A549 (cell line): Measurements from ENCODE around the gene MYADML2.

Source experiments
- POLR2A ChIP-seq: IDR thresholded peaks from 2 replicates; pipeline ENCODE4 v1.6.1; 2012; ENCODE audit warnings: mild to moderate bottlenecking, low read length
- TF ChIP-seq, protein P1 (sequence below): fragments of >200 bp; sonication (Bioruptor Twin); formaldehyde crosslinking; IDR thresholded peaks from 3 replicates; pipeline ENCODE4 v1.5.1; 2016
- TF ChIP-seq, protein P2 (sequence below): fragments of 200-600 bp; sonication (generic); IDR thresholded peaks from 2 replicates; pipeline ENCODE4 v1.6.1; 2016; ENCODE audit warnings: antibody characterized with exemption, mild to moderate bottlenecking, moderate library complexity

DNA sequence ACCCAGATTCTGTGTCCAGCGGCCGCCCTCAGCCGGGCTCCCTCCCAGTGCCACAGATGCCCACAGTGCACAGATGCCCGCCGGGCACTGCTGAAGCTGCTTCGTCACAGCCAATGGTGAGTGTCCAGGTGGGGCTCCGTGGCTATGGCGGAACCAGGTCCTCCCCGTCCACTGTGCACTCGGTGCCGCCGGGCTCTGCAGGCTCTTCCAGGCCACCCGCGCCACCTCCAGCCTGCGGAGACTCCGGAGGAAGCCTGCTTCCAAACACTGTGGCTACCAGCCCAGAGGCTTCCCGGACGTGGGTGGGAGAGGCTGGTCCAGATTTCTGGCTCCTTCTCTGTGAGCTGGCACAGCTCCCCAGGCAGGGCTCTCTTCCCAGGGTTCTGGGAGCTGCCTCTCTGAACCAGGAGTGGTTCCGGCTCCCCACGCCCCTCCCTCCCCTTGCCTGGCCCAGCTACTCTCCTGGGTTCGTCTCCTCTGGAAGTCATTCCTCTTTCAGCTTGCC, 7.1 kb downstream of the MYADML2 start:
- TF ChIP-seq, protein P1, sequence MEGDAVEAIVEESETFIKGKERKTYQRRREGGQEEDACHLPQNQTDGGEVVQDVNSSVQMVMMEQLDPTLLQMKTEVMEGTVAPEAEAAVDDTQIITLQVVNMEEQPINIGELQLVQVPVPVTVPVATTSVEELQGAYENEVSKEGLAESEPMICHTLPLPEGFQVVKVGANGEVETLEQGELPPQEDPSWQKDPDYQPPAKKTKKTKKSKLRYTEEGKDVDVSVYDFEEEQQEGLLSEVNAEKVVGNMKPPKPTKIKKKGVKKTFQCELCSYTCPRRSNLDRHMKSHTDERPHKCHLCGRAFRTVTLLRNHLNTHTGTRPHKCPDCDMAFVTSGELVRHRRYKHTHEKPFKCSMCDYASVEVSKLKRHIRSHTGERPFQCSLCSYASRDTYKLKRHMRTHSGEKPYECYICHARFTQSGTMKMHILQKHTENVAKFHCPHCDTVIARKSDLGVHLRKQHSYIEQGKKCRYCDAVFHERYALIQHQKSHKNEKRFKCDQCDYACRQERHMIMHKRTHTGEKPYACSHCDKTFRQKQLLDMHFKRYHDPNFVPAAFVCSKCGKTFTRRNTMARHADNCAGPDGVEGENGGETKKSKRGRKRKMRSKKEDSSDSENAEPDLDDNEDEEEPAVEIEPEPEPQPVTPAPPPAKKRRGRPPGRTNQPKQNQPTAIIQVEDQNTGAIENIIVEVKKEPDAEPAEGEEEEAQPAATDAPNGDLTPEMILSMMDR, result no peak
- no peak for TF ChIP-seq POLR2A
- TF ChIP-seq, protein P2, sequence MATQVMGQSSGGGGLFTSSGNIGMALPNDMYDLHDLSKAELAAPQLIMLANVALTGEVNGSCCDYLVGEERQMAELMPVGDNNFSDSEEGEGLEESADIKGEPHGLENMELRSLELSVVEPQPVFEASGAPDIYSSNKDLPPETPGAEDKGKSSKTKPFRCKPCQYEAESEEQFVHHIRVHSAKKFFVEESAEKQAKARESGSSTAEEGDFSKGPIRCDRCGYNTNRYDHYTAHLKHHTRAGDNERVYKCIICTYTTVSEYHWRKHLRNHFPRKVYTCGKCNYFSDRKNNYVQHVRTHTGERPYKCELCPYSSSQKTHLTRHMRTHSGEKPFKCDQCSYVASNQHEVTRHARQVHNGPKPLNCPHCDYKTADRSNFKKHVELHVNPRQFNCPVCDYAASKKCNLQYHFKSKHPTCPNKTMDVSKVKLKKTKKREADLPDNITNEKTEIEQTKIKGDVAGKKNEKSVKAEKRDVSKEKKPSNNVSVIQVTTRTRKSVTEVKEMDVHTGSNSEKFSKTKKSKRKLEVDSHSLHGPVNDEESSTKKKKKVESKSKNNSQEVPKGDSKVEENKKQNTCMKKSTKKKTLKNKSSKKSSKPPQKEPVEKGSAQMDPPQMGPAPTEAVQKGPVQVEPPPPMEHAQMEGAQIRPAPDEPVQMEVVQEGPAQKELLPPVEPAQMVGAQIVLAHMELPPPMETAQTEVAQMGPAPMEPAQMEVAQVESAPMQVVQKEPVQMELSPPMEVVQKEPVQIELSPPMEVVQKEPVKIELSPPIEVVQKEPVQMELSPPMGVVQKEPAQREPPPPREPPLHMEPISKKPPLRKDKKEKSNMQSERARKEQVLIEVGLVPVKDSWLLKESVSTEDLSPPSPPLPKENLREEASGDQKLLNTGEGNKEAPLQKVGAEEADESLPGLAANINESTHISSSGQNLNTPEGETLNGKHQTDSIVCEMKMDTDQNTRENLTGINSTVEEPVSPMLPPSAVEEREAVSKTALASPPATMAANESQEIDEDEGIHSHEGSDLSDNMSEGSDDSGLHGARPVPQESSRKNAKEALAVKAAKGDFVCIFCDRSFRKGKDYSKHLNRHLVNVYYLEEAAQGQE, result no peak
